ENCODE measurements around the gene CARD9.

The CARD9 gene

GRCh38 chr9:136401173-136401922, 27.9 kb upstream of the CARD9 start:
- DNase-seq (ENCODE audit: low spot score): no peak

DNA sequence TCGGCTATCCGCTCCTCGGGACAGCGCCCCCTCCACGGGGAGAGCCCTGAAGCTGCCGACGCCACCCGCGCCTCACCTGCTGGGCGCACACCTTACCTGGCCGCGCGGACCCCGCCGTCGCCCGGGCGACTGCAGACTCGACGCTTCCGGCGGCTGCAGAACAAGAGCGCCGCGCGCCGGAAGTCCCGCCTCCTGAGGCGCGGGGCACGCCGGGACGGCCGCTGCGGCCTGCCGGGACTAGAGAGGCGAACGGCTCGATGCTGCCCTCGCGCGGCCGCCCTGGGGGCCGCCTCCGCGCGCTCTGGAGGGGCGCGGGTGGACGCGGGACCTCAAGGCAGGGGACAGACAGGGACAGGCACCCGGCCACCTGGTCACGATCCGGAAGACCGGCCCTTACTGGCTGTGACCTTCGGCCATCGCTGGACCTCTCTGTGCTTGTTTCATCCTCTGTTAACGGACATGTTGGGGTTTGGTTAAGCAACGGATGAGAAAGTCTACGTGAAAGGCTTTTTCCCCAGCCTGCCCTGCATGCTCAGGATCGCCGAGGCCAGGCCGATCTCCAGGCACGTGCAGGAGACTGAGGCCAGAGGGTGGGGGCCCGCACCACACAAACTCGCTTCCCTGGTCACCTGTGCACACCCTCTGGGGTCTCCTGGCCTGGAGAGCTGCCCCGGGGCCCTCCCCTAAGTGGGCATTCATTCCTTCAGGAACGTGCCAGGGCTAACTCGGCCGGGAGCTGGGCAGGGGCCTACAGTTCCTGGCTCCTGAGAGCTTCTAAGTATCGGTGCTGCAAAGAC, 26.8 kb upstream of the CARD9 start, which contains the start of gene SNAPC4:
Gene SNAPC4, minus strand, starts transcription at position 133 of the 797 bp plus-strand sequence. CDS start 1,742 bp downstream, outside the sequence.
- DNase-seq (ENCODE audit: low spot score): peak; percentile 94

DNA sequence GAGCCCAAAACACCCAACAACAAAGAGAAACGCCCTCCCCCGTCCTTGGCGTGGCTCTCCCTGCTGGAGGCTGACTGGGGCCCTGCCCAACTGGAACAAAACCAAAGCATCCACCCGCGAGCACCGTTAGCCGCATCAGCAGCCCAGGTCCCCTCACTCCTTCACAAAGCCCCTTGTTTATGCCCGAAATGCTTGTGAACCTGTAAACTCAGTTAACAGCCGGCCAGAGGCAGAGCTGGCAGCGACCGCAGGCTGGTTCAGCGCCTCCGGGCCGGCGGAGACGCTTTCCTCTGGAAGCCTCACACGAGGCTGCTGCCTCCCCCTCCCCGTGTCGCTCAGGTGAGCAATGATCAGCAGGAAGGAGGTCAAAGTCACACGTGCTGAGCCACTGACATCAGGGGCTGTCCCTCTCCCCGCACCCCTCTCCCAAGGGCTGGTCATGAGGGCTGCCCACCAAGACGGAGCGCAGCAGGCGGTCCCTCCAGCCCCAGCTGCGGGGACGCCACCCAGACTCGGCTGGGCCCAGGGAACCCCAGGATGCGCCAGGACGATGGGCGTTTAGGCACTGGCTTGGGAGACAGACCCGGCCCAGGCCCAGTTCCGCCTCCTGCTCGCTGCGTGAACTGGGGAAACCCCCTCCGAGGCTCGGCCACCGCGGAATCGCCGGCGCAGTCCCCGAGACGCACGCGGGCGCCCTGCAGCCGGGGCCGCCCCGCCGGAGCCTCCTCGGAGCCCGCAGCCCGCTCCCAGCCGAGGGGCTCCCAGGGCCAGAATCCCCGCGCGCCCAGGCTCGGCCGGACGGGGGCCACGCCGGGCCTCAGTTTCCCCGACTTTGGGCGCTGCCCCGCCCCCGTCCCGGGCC, 25.9 kb upstream of the CARD9 start:
- DNase-seq (ENCODE audit: low spot score): peak; percentile 56

GRCh38 chr9:136398286-136398685, 24.8 kb upstream of the CARD9 start:
- DNase-seq (ENCODE audit: low spot score): no peak

DNA sequence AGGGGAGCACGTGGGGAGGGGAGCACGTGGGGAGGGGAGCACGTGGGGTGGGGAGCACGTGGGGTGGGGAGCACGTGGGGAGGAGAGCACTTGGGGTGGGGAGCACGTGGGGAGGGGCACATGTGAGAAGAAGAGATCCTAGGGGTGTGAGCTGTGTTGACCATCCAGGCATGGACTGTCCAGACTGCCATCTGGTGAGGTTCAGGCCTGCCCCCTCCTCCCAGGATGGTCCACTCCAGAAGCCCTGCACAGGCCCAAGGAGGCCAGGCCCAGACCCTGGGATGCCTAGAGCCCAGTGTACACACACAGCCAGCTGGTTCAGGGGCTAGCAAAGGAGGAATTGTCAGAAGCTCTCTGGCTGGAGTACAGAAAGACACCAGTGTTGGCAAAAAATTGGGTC, 24.2 kb upstream of the CARD9 start:
- DNase-seq (ENCODE audit: low spot score): no peak

DNA sequence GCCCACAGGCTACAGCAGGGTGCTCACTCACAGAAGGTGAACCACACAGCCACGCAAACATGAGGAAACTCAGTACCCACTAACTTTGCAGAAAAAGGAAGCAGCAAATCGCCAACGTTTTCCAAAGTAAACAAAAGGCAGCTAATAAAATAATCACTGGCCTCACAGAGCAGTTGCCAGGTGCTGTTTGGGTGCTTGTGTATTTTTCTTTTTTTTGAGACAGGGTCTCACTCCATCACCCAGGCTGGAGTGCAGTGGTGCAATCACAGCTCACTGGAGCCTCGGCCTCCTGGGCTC, 22.7 kb upstream of the CARD9 start:
- no peak for DNase-seq (ENCODE audit: low spot score)

- DNase-seq (ENCODE audit: low spot score): no peak
Observed at GRCh38 chr9:136395345-136396218, 22.1 kb upstream of the CARD9 start.

GRCh38 chr9:136395020-136395340, 21.5 kb upstream of the CARD9 start:
- no peak for DNase-seq (ENCODE audit: low spot score)

GRCh38 chr9:136394312-136395019, 21.0 kb upstream of the CARD9 start:
- DNase-seq (ENCODE audit: low spot score): no peak

- no peak for DNase-seq (ENCODE audit: low spot score)
Observed at GRCh38 chr9:136393531-136393930, 20.1 kb upstream of the CARD9 start.

GRCh38 chr9:136392538-136393449, 19.3 kb upstream of the CARD9 start:
- DNase-seq (ENCODE audit: low spot score): no peak

GRCh38 chr9:136391737-136392537, 18.5 kb upstream of the CARD9 start:
- no peak for DNase-seq (ENCODE audit: low spot score)

- DNase-seq (ENCODE audit: low spot score): no peak
Observed at GRCh38 chr9:136389396-136389795, 15.9 kb upstream of the CARD9 start.

DNA sequence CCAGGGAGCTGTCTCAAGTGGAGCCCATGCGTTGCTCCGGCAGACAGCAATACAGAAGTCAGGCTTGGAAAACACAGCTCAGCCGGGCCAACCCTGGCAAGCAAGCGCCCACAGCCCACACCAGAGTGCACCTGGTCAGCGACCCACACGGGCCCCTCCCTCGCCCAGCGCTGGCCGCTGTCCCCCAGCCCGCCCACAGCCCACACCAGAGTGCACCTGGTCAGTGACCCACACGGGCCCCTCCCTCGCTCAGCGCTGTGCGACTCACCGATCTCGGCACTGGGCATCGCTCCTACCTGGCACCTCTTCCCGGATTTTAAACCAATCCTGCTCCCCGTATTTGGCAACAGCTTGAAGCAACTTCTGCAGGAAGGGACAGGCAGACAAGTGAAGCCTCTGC, 13.7 kb upstream of the CARD9 start:
- DNase-seq (ENCODE audit: low spot score): no peak

DNA sequence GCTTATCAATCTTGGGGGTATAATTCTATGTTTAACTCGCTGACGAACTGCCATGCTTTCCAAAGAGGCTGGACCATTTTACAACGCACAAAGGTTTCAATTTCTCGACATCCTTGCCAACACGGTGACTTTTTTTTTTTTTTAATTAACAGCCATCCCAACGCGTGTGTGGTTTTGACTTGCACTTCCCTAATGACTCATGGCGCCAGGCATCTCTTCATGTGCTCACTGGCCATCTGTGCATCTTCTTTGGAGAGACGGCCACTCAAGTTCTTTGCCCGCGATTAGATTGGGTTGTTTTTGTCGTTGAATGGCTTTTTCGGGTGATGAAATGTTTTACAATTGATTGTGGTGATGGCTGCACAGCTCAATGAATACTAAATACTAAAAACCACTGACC, 12.5 kb upstream of the CARD9 start:
- no peak for DNase-seq (ENCODE audit: low spot score)

DNA sequence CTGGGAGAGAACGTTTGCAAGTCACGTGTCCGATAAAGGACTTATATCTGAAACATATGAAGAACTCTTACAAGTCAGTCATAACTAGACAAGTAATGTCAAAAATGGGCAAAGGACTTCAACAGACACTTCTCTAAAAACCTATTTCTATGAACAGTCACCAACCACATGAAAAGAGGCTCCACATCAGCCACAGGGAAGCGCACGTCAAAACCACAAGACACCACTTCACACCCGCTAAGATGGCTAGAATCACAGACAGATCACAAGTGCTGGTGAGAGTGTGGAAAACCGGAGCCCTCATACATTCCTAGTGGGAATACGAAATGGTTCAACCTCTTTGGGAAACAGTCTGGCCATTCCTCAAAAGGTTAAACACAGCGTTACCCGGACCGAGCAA, 11.5 kb upstream of the CARD9 start:
- no peak for DNase-seq (ENCODE audit: low spot score)

DNA sequence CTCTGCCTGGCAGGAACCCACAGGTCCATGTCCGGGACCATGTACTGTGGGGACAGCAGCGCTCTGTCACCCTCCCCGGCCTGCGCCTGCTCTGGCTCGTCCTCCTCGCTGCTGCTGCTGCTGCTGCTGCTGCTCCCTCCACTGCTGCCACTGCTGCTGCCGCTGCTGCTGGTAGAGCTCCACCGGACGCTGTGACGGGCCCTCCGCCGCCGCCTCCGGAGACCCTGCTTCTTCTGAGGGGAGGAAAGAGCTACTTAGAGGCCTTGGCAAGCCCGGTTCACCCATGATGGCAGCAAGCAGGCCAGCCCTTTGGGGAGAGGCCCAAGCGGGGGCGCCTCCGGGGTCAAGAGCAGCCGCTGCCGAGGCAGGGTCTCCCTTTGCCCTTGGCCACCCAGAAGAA, 10.0 kb upstream of the CARD9 start:
- DNase-seq (ENCODE audit: low spot score): no peak

- DNase-seq (ENCODE audit: low spot score): no peak
Observed at GRCh38 chr9:136381966-136382513, 8.6 kb upstream of the CARD9 start.

DNA sequence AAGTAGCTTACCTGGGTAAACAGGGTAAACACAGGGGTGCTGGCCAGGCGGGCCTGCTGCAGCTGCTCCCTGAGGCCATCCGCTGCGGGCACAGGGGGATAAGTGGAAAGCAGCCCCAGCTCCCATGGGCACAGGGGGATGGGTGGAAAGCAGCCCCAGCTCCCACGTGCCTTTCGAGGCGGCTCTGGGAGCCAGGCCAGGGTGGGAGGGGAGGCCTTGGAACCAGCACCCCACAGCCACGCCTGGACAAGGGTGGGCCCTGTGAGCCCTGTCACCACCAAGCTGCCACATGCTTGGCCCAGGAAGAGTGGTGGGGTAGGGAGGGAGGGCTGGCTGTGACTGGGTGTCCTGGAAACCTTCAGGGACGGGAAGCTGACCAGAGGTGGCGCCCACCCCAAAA, 7.8 kb upstream of the CARD9 start:
- no peak for DNase-seq (ENCODE audit: low spot score)

Measured in ecto neural progenitor cell (in vitro differentiated cells).